GM12878 (cell line): ENCODE data around the gene HIF3A. TPM values are rescaled to one million over a fixed set of nuclear protein-coding genes. Genes with fewer than 3 reads are reported as not detected.
"Not testable (repeated sequence)": the region's sequence is repeated elsewhere in the genome, so short reads cannot be mapped to it uniquely, and the experiment has no call there.

Source experiments
- ATAC-seq: fragments of 200-7000 bp; cut with Tn5 transposase; 3 replicates; pipeline ENCODE4 v1.9.1; 2020; ENCODE audit warnings: mild to moderate bottlenecking, moderate library complexity
- BruUV-seq: library from RNA; stranded (reverse); fragments of 400-500 nt; replicated peaks from 2 replicates; lab custom pipeline; 2021; lab: Mats Ljungman, UMichigan
- CTCF ChIA-PET: fragments of 300-600 bp; sonication (Branson Sonifier 250); formaldehyde crosslinking; extraction: SDS; loops from one replicate; lab custom pipeline; 2021; ENCODE audit warnings: inconsistent platforms; lab: Yijun Ruan, JAX
- POLR2A ChIA-PET: fragments of 350-600 bp; formaldehyde crosslinking; extraction: SDS; loops from one replicate; lab custom pipeline; 2021; ENCODE audit warnings: inconsistent platforms; lab: Charles Lee
- RAD21 ChIA-PET: fragments of 300-600 bp; sonication (Branson Sonifier 250); formaldehyde crosslinking; loops from one replicate; lab custom pipeline; 2023; ENCODE audit warnings: antibody characterized with exemption; ENCODE audit not compliant: unreplicated experiment; lab: Charles Lee
- SMC1A ChIA-PET: fragments of 300-600 bp; sonication (Branson Sonifier 250); formaldehyde crosslinking; loops from one replicate; lab custom pipeline; 2023; ENCODE audit not compliant: unreplicated experiment, uncharacterized antibody; lab: Charles Lee
- DNase-seq: peaks from one replicate; pipeline ENCODE4 v3.0.0-alpha.2; 2011; ENCODE audit warnings: low read depth, low spot score
- FAIRE-seq: peaks from 3 replicates; lab custom pipeline; 2011; peaks lifted over from hg19 to GRCh38; lab: Jason Lieb, UNC
- H2AFZ ChIP-seq: 2 replicates; pipeline ENCODE4 v1.6.0; 2011; ENCODE audit warnings: low read depth, low read length, control low read depth; ENCODE audit not compliant: control insufficient read depth
- H3K27ac ChIP-seq: 2 replicates; pipeline ENCODE4 v1.5.1; 2011; ENCODE audit warnings: control low read depth; ENCODE audit not compliant: control insufficient read depth, insufficient read depth
- H3K27me3 ChIP-seq, 2 experiments: replicated peaks in 1 of 2; 2 replicates each; pipeline versions ENCODE4 v1.6.0 to v1.6.1; 2011; ENCODE audit warnings: low read length in 1 of 2; ENCODE audit not compliant: control insufficient read depth in 2 of 2, insufficient read depth in 2 of 2
- H3K36me3 ChIP-seq, 2 experiments: 2 replicates each; pipeline ENCODE4 v1.5.1; 2011; ENCODE audit warnings: low read length in 1 of 2; ENCODE audit not compliant: control insufficient read depth in 2 of 2, insufficient read depth in 2 of 2
- H3K4me1 ChIP-seq: 2 replicates; pipeline ENCODE4 v1.6.1; 2011; ENCODE audit warnings: mild to moderate bottlenecking, low read length, moderate library complexity, mixed read lengths; ENCODE audit not compliant: control insufficient read depth, insufficient read depth
- H3K4me2 ChIP-seq: 2 replicates; pipeline ENCODE4 v1.6.0; 2011; ENCODE audit warnings: control low read depth; ENCODE audit not compliant: control insufficient read depth, insufficient read depth
- H3K4me3 ChIP-seq: fragments of 200-600 bp; sonication (generic); 2 replicates; pipeline ENCODE4 v1.5.1; 2016
- H3K79me2 ChIP-seq: 2 replicates; pipeline ENCODE4 v1.6.0; 2011; ENCODE audit warnings: low read length; ENCODE audit not compliant: control insufficient read depth, insufficient read depth
- H3K9ac ChIP-seq: 2 replicates; pipeline ENCODE4 v1.8.0; 2011; ENCODE audit warnings: low read length, control low read depth, mixed read lengths; ENCODE audit not compliant: control insufficient read depth, insufficient read depth
- H3K9me3 ChIP-seq: replicated peaks from 3 replicates; pipeline ENCODE4 v1.5.1; 2011; ENCODE audit warnings: mild to moderate bottlenecking, low read length; ENCODE audit not compliant: control insufficient read depth, insufficient read depth
- H4K20me1 ChIP-seq: 2 replicates; pipeline ENCODE4 v1.6.0; 2011; ENCODE audit not compliant: control insufficient read depth, insufficient read depth
- RFX5 ChIP-seq: IDR thresholded peaks from 2 replicates; pipeline ENCODE4 v1.6.1; 2011; ENCODE audit warnings: low read depth, low read length, improper control_type of control experiment
- WGBS: methylation state at CpG from one replicate; pipeline ENCODE4 v1.1.6; 2016; ENCODE audit warnings: low lambda C conversion rate; ENCODE audit not compliant: insufficient replicate concordance, insufficient coverage; ENCODE audit errors: missing lambda C conversion rate; 5-methylcytosine and 5-hydroxymethylcytosine counted together
- in situ Hi-C: fragments of 300-500 bp; cut with MboI; formaldehyde crosslinking; loops from 9 replicates; pipeline ENCODE4 v1.14.3; 2018; ENCODE audit warnings: mixed read lengths
- intact Hi-C: fragments of 100-400 bp; cut with micrococcal nuclease; formaldehyde crosslinking; loops from one replicate; pipeline ENCODE4 v1.14.2; 2022; ENCODE audit not compliant: unreplicated experiment
- polyA plus RNA-seq, 11 experiments: library from polyadenylated mRNA; depleted of rRNA in 4 of 11; unstranded in 6 of 11; stranded (reverse) in 5 of 11; fragments of >200 nt; fragmentation: Nextera tagmentation in 4 of 11; fragmentation: Illumina TruSeq in 1 of 11; extraction: Ambion mirVana in 4 of 11; extraction: Trizol in 1 of 11; gene quantifications; 1 replicate in 1 of 11; 2 replicates in 10 of 11; pipeline versions ENCODE4 v1.2.1 to v1.2.3, GENCODE V29; 2011 to 2016; ENCODE audit warnings: inconsistent platforms in 2 of 11, missing spikeins in 2 of 11, low read depth in 1 of 11
- total RNA-seq, 4 experiments: library from RNA; depleted of rRNA in 3 of 4; stranded (reverse); fragments of >200 nt in 3 of 4; fragmentation: Illumina TruSeq in 1 of 4; extraction: Trizol in 1 of 4; gene quantifications; 2 replicates each; pipeline versions ENCODE4 v1.2.1 to v1.2.3, GENCODE V29; 2013 to 2021
- TF ChIP-seq, protein P1 (sequence below): fragments of 450-650 bp; IDR thresholded peaks from 2 replicates; pipeline ENCODE4 v1.6.1; 2016; ENCODE audit warnings: mild to moderate bottlenecking

Gene HIF3A
- total and polyA plus RNA-seq, 10 of the 15 experiments (the other 5 are each of a cell fraction or from before 2014, with no cell fraction given), result 0.03 to 0.20 (median 0.06) TPM; not detected in 5

- ChIA-PET RAD21 (no interaction called here), CTCF (interaction anchor here (1.0 to 1.1 kb wide), 2 partner anchors 8 to 243 kb away, joined by 3 to 4 read pairs; no protein-coding TSS in a partner anchor)
- Histone ChIP-seq H3K27me3 (no peaks in the 10 kb centered on the region; a peak in 3 of 4 replicates), H3K9me3 (no peaks in the 10 kb centered on the region), H3K36me3 (no peaks in the 10 kb centered on the region), H3K27ac (no peak overlapping the region), H3K9ac (no peak overlapping the region), H3K4me2 (no peak overlapping the region), H3K79me2 (no peaks in the 10 kb centered on the region)
- intact Hi-C loops, result no loop called here
- TF ChIP-seq, protein P1, sequence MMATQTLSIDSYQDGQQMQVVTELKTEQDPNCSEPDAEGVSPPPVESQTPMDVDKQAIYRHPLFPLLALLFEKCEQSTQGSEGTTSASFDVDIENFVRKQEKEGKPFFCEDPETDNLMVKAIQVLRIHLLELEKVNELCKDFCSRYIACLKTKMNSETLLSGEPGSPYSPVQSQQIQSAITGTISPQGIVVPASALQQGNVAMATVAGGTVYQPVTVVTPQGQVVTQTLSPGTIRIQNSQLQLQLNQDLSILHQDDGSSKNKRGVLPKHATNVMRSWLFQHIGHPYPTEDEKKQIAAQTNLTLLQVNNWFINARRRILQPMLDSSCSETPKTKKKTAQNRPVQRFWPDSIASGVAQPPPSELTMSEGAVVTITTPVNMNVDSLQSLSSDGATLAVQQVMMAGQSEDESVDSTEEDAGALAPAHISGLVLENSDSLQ, result peak; percentile 57
- TF ChIP-seq RFX5, result no peak
- TF ChIP-seq, all 136 proteins: peak for 1
- WGBS, result 3% methylated on average over 8 of the region's 8 CpGs
- no TSS peak for BruUV-seq
- no peak overlapping the region for H2AFZ ChIP-seq
- no peaks in the 10 kb centered on the region; the same call in 1 of the 2 replicates for H3K4me1 ChIP-seq
- in situ Hi-C loops, result no loop called here
- DNase-seq (no peak), FAIRE-seq (no peak), ATAC-seq (peak; percentile 78)
- H3K4me3 ChIP-seq, result no peak overlapping the region
- H4K20me1 ChIP-seq, result no peaks in the 10 kb centered on the region
- ChIA-PET POLR2A (interaction anchor here (0.6 to 0.7 kb wide), 2 partner anchors 22 to 190 kb away, joined by 3 to 4 read pairs; no protein-coding TSS in a partner anchor), SMC1A (interaction anchor here (1.2 kb wide), 1 partner anchor 243 kb away, joined by 3 read pairs; no protein-coding TSS in a partner anchor)
Observed at GRCh38 chr19:46271481-46272197, 25.2 kb upstream of the HIF3A start.

- BruUV-seq, H3K27ac ChIP-seq, H3K36me3 ChIP-seq, in situ Hi-C loops, H3K4me1 ChIP-seq, POLR2A ChIA-PET, H3K4me3 ChIP-seq, H3K9ac ChIP-seq, RAD21 ChIA-PET, H3K79me2 ChIP-seq, H3K27me3 ChIP-seq, SMC1A ChIA-PET, H2AFZ ChIP-seq, H3K4me2 ChIP-seq, H4K20me1 ChIP-seq, CTCF ChIA-PET, DNase-seq, H3K9me3 ChIP-seq, intact Hi-C loops, ATAC-seq, FAIRE-seq: not testable (repeated sequence)
- WGBS, result 39% methylated on average over 6 of the region's 6 CpGs
Observed at GRCh38 chr19:46273931-46274330, 22.9 kb upstream of the HIF3A start.
